IPS-18a (cell line): ENCODE data around the gene ANTXR2.

Experiments
- H3K27ac ChIP-seq: one replicate; pipeline ENCODE4 v1.5.1; 2013; ENCODE audit warnings: low read length
- H3K27me3 ChIP-seq: one replicate; pipeline ENCODE4 v1.6.1; 2013; ENCODE audit warnings: mild to moderate bottlenecking, low read length; ENCODE audit not compliant: control insufficient read depth, insufficient read depth
- H3K36me3 ChIP-seq: one replicate; pipeline ENCODE4 v1.6.1; 2013; ENCODE audit warnings: low read depth, low read length; ENCODE audit not compliant: control insufficient read depth
- H3K4me1 ChIP-seq: one replicate; pipeline ENCODE4 v1.6.1; 2013; ENCODE audit warnings: low read depth, low read length; ENCODE audit not compliant: control insufficient read depth
- H3K4me3 ChIP-seq: one replicate; pipeline ENCODE4 v1.5.1; 2013; ENCODE audit warnings: low read length
- H3K9ac ChIP-seq: one replicate; pipeline ENCODE4 v1.6.1; 2013; ENCODE audit warnings: mild to moderate bottlenecking, low read length, moderate library complexity
- H3K9me3 ChIP-seq: one replicate; pipeline ENCODE4 v1.6.1; 2013; ENCODE audit warnings: low read depth, low read length; ENCODE audit not compliant: control insufficient read depth

The ANTXR2 gene

DNA sequence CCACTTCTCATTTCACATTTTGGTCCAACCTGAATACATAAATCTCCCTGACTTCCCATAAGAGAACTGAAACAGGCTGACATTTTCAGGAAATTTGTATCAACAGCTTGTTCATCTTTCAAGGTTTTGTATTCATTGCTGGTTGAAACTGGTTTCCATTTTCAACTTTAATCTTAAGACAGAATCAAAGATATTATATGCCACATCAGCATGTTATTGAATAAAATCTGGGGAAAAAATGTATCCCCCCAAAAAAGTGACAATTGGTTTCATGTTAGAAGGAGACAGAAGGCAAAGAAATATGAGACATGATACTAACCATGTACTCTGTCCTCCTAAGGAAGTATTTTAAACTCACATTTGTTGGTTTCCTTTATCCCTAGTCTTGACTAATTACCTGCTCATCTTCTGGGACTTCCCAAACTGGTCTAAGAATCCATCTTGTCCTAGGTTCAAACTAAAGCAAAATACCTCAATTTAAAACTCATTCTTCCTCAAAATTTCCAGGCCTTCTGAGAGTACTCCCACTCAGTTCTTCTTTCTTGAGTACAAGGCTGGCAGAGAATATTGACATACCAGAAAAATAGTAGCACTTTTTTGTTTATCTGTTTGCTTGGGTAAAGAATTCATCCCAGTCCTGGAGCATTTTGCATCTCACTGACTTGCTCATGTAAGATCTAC is 3.1 kb upstream of the ANTXR2 start:
- Histone ChIP-seq H3K4me3 (no peak overlapping the region), H3K9me3 (no peaks in the 10 kb centered on the region), H3K27me3 (peaks cover 20% of the 10 kb centered on the region), H3K36me3 (no peaks in the 10 kb centered on the region), H3K4me1 (peaks cover 8% of the 10 kb centered on the region), H3K27ac (no peak overlapping the region), H3K9ac (no peak overlapping the region)

DNA sequence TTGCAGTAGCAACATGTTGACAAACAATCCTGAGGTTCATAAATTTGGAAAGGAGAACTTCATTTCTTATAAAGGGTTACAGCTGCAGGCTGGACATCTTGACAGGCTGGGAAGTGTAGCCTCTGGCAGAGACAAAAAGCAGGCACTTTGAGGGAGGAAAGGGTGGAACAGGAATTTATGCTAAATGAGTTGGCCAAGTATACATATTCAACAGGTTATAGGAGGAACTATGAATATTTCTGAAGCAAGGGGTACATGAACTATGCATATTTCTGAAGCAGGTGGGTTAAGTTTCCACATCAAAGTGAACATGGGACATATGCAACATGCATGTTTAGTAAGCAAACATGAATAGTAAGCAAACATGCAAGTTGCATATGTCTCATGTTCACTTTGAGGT is 1.6 kb upstream of the ANTXR2 start:
- H3K27me3 ChIP-seq = peaks cover 33% of the 10 kb centered on the region
- no peaks in the 10 kb centered on the region for H3K36me3 ChIP-seq
- no peak overlapping the region for H3K9ac ChIP-seq
- H3K4me3 ChIP-seq = no peak overlapping the region
- peaks cover 8% of the 10 kb centered on the region for H3K4me1 ChIP-seq
- no peaks in the 10 kb centered on the region for H3K9me3 ChIP-seq
- H3K27ac ChIP-seq = no peak overlapping the region

DNA sequence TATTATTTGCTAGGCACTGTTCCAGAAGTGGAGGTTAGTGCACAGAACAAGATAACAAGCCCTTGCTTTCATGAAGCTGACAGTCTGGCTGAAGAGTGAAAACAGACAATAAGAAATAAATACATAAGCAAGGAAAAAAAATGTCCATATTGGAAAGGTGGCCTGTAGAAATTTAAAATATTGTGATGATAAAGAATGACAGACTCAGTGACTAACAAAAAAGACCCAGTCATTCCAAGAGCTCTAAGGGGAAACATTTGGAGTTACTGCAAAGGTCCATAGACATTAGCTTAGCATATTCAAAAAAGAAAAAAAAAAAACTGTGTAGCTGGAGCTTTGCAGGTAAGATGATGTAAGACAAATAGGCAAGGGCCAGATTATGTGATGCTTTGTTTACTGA is 1.0 kb upstream of the ANTXR2 start:
- H3K9me3 ChIP-seq = no peaks in the 10 kb centered on the region
- no peak overlapping the region for H3K9ac ChIP-seq
- H3K36me3 ChIP-seq = no peaks in the 10 kb centered on the region
- no peak overlapping the region for H3K27ac ChIP-seq
- H3K27me3 ChIP-seq = peaks cover 33% of the 10 kb centered on the region
- no peak overlapping the region for H3K4me3 ChIP-seq
- H3K4me1 ChIP-seq = peaks cover 8% of the 10 kb centered on the region

DNA sequence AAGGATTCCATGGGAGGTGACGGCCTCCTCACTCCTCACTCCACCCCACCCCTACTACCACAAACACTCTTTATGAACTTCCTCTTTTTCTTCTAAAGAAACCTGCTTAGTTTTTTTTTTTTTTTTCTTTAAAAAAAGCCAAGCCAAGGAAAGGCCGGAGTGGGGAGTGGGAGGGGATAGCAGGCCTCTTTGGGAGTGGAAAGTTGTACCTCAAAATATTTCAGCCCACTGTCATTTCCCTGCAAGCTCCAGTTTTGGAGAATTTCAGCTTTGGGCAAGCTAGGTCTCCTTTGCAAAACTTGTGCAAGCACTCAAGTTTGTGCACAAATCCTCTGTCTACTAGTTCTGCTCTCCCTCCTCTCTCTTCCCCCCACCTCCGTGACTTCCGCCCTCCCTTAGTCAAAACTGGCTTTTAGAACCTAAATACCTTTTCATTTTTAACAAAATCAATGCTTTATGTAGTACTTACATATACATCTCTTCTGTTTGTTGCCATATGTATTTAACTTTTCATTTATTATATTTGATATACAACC is 512 bp upstream of the ANTXR2 start:
- no peaks in the 10 kb centered on the region for H3K9me3 ChIP-seq
- H3K4me1 ChIP-seq = peaks cover 8% of the 10 kb centered on the region
- H3K36me3 ChIP-seq = no peaks in the 10 kb centered on the region
- no peak overlapping the region for H3K27ac ChIP-seq
- peak overlapping the region; percentile 87 for H3K4me3 ChIP-seq
- peak overlapping the region; percentile 76 for H3K9ac ChIP-seq
- H3K27me3 ChIP-seq = peaks cover 33% of the 10 kb centered on the region

DNA sequence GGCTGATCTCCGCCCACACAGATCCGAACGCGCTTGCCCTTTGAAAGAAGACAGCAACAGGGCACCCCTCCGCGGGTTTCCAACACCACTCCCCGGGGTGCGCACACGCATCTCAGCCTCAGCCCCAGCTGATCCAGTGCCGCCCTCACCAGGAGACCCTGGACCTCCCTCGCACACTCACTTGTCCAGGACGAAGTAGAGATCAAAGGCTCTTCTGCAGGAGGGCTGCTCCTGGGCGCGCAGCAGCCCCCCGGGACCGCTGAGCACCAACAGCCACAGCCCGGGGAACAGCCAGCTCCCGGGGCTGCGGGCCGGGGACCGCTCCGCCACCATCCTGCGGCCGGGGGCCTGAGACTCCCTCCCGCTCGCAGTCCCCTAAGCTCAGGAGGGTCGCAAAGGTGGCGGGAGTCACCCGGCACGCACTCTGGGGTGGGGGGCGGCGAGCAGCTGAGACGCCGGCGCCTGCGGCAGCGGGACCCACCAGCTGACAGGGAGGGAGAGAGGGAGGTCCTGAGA is 743 bp downstream of the ANTXR2 start:
- Histone ChIP-seq H3K9ac (peak overlapping the region; percentile 76), H3K9me3 (no peaks in the 10 kb centered on the region), H3K27me3 (peaks cover 33% of the 10 kb centered on the region), H3K27ac (no peak overlapping the region), H3K4me3 (peak overlapping the region; percentile 87), H3K4me1 (peaks cover 8% of the 10 kb centered on the region), H3K36me3 (no peaks in the 10 kb centered on the region)

DNA sequence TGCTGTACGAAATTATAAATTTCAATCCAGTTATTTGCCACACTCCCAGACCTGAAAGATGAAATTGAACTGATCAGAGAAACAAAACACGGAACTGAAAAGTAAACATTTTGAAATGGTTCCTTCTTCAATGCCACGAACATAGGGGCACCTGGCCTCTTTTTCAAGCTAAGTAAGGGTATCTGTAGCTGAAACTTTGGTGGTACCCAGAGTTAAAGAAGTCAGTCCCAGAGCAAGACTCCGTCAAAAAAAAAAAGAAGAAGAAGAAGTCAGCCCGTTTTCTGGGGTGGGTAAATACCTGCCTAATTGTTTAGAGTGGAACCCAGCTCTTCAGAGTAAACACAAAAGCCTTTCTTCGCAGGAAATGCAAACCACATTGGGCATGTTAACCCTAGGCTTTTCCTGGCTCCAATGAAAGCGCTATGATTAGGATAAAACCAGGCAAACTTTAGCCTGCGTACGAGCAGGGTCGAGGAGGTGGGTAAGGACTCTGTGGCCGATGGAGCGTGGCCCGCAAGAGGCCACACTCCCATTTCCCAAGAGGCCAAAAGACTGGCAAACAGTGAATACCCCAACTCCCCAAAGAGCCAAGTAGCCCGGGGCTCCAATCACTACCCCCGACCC is 1.3 kb downstream of the ANTXR2 start:
- Histone ChIP-seq H3K9me3 (no peaks in the 10 kb centered on the region), H3K27ac (no peak overlapping the region), H3K36me3 (no peaks in the 10 kb centered on the region), H3K27me3 (peaks cover 33% of the 10 kb centered on the region), H3K9ac (peak overlapping the region; percentile 76), H3K4me3 (peak overlapping the region; percentile 87), H3K4me1 (peaks cover 8% of the 10 kb centered on the region)

DNA sequence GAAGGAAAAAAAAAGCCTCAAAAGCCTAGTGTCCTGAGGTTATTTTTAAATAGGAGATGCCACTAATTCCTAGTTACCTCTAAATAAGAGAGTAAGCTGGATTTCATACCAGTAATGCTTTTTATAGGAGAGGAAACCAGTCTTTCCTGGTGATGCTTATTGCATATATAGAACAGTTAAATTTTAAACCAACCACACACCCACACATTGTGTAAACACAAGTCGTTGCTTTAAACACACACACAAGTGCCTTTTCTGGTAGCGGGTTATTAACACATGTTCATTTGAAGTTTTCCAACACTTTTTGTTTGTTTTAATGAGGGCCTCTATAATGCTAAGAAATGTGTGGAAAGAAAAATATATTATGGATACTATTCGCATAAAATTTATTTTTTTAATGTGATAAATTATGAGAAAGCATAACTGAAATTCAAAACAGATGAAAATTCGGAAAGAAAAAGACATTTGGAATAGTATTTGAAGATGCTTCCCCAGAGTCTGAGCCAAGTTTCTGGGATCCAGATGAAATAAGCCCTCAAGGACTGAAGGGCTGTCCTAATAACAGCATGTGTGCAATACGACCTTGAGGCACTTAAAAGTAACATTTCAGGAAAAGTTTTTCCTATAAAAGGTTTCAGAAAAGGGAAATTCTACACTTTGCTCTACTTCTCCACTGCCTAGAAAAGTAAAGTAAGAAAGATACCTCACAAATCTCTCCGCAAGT is 2.0 kb downstream of the ANTXR2 start:
- peaks cover 8% of the 10 kb centered on the region for H3K4me1 ChIP-seq
- no peaks in the 10 kb centered on the region for H3K36me3 ChIP-seq
- H3K9ac ChIP-seq = peak overlapping the region; percentile 76
- peak overlapping the region; percentile 87 for H3K4me3 ChIP-seq
- H3K27me3 ChIP-seq = peaks cover 33% of the 10 kb centered on the region
- H3K9me3 ChIP-seq = no peaks in the 10 kb centered on the region
- no peak overlapping the region for H3K27ac ChIP-seq

DNA sequence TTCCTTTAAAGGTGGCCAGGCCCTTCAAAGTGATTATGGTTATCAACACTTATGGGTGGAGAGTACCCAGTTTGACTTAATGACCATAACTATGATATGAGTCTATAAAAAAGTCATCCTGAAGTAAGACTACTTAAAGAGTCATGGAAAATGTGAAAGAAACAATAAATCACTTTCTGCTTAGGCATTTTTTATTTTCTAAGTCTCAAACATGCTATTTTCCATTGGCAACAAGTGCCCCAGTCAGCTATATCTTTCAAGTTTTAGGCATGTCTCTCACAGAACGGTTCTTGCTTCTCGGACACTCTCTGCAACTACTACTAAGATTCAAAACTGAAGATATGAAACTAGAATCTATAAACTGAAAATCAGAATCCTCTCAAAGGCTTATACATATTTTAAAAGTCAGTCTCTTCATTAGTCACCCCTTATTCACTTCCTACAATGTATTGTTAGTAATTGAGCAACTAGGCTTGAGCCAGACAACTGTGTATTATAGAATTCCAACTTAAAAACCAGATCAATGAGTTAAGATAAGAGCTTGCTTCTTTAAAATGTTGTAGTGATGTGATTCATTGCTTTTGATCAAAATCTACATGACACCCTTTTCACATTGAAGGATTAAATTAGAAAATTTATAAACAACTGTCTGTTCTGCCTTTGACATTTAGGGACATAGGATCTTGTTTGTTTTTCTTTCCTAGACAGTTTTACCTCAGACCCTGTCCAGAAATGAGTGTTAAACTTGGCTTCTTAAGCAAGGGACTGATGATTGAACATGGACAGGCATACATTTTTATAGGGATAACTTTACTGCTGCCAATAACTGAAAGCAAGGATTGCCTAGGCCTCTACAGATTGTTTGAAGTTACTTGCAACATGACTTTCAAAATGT is 2.9 kb downstream of the ANTXR2 start:
- H3K4me3 ChIP-seq = no peak overlapping the region
- H3K36me3 ChIP-seq = no peaks in the 10 kb centered on the region
- H3K27me3 ChIP-seq = peaks cover 33% of the 10 kb centered on the region
- H3K9ac ChIP-seq = no peak overlapping the region
- H3K4me1 ChIP-seq = peaks cover 8% of the 10 kb centered on the region
- H3K27ac ChIP-seq = no peak overlapping the region
- no peaks in the 10 kb centered on the region for H3K9me3 ChIP-seq

DNA sequence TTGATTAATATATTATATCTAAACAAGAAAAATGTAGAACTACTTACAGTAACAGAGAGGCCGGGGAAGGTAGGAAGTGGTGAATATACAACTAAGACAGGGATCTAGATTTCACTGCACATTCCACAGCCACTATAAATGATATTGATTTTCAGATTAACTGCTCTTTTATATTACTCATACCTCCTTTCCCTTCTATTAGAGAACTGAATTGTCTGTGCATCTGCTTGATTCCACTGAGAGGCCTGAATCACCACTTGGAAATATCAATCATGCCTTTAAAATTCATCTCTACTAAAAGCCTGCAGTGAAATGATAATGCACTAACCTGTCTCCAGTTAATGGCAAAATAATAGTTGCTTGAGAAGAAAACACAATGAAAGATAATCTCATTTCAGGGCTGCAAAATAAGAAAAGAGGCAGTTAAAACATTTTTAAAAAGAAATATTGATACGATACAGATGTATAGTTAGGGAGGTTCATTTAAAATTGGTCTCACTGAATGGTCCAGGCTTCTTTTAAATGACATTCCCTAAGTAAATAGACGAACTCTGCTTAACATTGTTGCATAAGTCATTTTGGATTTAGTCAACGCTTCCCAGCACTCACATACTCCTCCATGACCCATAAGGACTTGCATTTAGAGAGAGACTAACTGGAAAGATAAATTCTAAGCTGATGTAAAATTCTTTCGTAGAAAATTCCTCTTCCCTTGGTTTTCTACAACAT is 3.8 kb downstream of the ANTXR2 start:
- H3K9me3 ChIP-seq = no peaks in the 10 kb centered on the region
- no peak overlapping the region for H3K4me3 ChIP-seq
- H3K27ac ChIP-seq = no peak overlapping the region
- H3K9ac ChIP-seq = no peak overlapping the region
- peaks cover 8% of the 10 kb centered on the region for H3K4me1 ChIP-seq
- H3K36me3 ChIP-seq = no peaks in the 10 kb centered on the region
- H3K27me3 ChIP-seq = peaks cover 32% of the 10 kb centered on the region

DNA sequence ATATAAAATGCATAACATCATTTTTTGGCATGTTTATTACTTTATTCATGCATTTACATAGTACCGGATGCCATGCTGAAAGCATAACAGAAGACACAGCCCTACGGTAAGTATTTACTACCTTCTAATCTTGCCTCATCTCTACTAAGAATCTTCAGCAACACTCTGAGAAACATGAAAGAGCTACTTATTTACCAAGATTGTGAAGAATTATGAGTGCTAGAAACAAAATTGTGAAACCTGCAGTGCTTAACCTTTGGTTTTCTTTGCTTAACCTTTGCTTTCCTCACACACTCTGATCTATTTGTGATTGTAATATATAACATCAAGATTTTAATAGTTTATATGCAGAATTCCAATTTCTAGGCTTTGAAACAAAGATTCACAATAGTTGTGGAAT is 7.4 kb downstream of the ANTXR2 start:
- H3K27ac ChIP-seq = no peak overlapping the region
- H3K9me3 ChIP-seq = no peaks in the 10 kb centered on the region
- no peak overlapping the region for H3K4me3 ChIP-seq
- H3K27me3 ChIP-seq = peaks cover 7% of the 10 kb centered on the region
- H3K36me3 ChIP-seq = no peaks in the 10 kb centered on the region
- H3K4me1 ChIP-seq = no peaks in the 10 kb centered on the region
- no peak overlapping the region for H3K9ac ChIP-seq
